Ectodermal cell (in vitro differentiated cells): ENCODE data around the gene ITGB7.

Experiments
- H3K27ac ChIP-seq: 2 replicates; pipeline ENCODE4 v1.7.0; 2013; ENCODE audit warnings: mild to moderate bottlenecking, low read depth, low read length; ENCODE audit not compliant: insufficient read depth, poor library complexity, severe bottlenecking
- H3K27me3 ChIP-seq: 2 replicates; pipeline ENCODE4 v1.7.0; 2013; ENCODE audit warnings: mild to moderate bottlenecking, low read length; ENCODE audit not compliant: insufficient read depth, control insufficient read depth, poor library complexity, severe bottlenecking
- H3K36me3 ChIP-seq: one replicate; pipeline ENCODE4 v1.7.0; 2013; ENCODE audit warnings: low read length; ENCODE audit not compliant: control insufficient read depth, insufficient read depth
- H3K4me1 ChIP-seq: one replicate; pipeline ENCODE4 v1.7.0; 2013; ENCODE audit warnings: low read length; ENCODE audit not compliant: control insufficient read depth, insufficient read depth
- H3K4me3 ChIP-seq: 2 replicates; pipeline ENCODE4 v1.7.0; 2013; ENCODE audit warnings: low read depth, low read length, control low read depth; ENCODE audit not compliant: insufficient read depth
- H3K9me3 ChIP-seq: 2 replicates; pipeline ENCODE4 v1.7.0; 2013; ENCODE audit warnings: mild to moderate bottlenecking, low read length, moderate library complexity; ENCODE audit not compliant: control insufficient read depth
- WGBS, 2 experiments: methylation state at CpG; one replicate each; pipeline ENCODE4 v1.1.7; 2013; ENCODE audit warnings: missing lambda C conversion rate in 2 of 2; 5-methylcytosine and 5-hydroxymethylcytosine counted together

The ITGB7 gene

DNA sequence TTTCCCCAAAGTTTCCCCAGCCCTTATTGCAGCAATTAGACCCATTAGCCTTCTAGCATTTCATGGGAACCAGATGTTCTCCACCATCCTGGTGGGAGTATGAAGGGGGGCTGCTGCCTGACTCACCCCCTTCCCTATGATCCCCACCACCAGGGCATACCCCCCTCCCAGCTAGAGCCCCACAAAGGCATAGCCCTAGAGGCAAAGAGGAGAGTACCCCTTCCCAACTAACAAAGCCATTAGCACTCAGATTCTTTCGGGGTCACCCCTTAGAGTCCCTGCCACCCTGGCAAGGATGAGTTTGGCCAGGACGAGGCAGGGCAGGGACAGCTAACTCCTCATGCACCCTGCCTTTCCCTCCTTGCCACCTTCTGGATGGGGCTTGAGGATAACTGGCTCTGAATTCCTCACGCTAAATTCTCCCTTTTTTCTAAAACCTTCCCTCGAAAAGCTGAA lies 15.8 kb upstream of the ITGB7 start:
- Histone ChIP-seq H3K27me3 (peaks cover 10% of the 10 kb centered on the region), H3K36me3 (no peaks in the 10 kb centered on the region), H3K27ac (no peak overlapping the region), H3K4me1 (peaks cover 55% of the 10 kb centered on the region), H3K4me3 (peak overlapping the region; percentile 33), H3K9me3 (no peaks in the 10 kb centered on the region)
- 39 to 48% methylated on average over 4 of the region's 4 CpGs for WGBS, 2 experiments

DNA sequence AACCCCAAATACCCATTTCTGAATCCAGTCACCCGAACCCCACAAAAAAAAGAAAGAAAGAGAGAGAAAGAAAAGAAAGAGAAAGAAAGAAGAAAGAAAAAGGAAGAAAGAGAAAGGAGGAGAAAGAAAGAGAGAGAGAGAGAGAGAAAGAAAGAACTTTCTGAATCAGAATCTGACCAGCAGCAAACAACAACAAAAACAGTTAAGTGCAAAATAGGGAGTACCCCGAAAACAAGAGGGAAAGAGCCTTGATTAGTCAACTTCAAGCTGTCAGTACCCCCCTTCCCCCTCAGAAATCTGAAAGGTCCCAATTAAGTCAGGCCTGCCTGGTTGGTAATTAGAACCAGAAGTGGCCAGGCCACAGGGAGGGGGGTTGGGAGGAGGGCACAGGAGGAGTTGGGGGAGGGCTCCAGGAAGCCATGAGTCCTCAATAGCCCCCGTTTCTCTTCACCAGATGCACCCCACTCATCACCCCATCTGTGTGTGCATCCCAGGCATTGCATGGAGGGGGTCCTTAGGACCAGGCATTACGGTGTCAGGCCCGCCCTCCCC lies 15.2 kb upstream of the ITGB7 start:
- 29 to 36% methylated on average over 4 of the region's 5 CpGs for WGBS, 2 experiments
- H3K4me1 ChIP-seq: peaks cover 60% of the 10 kb centered on the region

DNA sequence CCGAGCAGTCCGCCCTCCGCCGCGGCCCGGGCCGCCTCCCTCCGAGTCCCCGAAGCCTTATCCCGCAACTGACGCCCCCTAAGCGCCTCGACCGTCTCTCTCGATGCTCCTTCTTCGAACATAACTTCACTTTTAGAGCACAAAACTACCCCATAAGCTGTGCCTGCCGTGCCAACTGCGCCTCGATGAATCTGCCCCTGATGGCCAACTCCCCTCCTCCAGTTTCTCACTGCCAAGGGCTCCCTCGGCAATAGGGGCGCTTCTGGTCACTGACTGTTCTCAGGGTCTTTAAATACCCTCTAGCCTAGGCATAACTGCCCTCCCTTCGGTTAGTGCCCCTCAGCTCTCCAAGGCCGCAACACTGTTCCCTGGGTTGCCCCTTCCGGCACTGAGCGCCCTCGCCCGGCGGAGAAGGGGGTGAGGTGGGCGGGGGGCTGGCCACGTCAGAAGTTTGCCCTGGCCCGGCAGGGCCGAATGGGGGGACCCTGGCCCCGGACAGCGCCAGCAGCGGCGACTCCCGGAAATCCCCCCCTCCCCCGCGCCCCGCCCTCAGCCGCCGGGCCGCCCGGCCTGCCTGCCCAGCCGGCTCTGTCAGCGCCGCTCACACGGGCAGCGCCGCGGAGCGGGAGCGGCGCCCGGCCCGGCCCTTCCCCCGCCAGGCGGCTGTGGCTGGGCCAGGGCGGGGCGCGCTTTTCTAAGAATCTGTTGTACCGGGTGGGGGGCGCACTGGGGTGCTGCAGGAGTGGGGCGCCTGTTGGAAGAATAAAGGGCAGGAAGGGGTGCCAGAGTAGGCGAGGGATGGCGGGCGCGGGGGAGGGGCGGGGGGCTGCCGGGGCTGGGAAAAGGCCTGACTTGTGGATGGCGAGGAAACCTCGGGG lies 14.4 kb upstream of the ITGB7 start:
- no peaks in the 10 kb centered on the region for H3K36me3 ChIP-seq
- peak overlapping the region; percentile 92 for H3K27ac ChIP-seq
- H3K27me3 ChIP-seq: peaks cover 16% of the 10 kb centered on the region
- H3K4me1 ChIP-seq: peaks cover 68% of the 10 kb centered on the region
- no peaks in the 10 kb centered on the region for H3K9me3 ChIP-seq
- 0 to 1% methylated on average over 72 of the region's 72 CpGs for WGBS, 2 experiments
- H3K4me3 ChIP-seq: peak overlapping the region; percentile 33

More for the DNA sequence above, 15.2 kb upstream of the ITGB7 start:
- Histone ChIP-seq H3K36me3 (no peaks in the 10 kb centered on the region), H3K27me3 (peaks cover 11% of the 10 kb centered on the region), H3K9me3 (no peaks in the 10 kb centered on the region), H3K4me3 (peak overlapping the region; percentile 33), H3K27ac (peak overlapping the region; percentile 92)

DNA sequence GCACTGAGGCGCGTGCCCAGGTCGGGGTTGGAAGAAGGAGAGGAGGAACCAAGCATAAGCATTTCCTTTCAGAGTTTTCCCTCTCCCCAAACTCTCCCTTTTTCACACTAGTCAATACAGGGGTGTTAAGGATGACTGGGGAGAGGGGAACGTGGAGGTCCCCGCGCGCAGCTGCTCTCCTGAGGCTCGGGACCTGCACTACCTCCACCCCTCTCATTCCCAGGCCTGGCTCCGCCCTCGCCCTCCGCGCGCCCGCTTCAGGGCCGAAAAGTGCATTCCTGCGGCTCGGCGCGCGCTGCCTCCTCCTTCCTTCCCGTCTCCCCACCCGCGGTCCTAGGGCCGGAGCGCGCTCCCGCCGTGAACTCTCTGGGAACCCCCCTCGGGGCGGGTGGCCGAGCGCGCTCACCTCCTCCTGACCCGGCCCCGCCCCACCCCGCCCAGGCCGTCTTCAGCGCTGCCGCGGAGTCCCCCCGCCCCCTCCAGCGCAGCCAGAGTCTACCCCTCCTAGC lies 13.7 kb upstream of the ITGB7 start:
- H3K9me3 ChIP-seq: no peaks in the 10 kb centered on the region
- WGBS, 2 experiments: 0% methylated on average over 42 of the region's 42 CpGs
- no peaks in the 10 kb centered on the region for H3K36me3 ChIP-seq
- H3K4me3 ChIP-seq: peak overlapping the region; percentile 72
- H3K4me1 ChIP-seq: peaks cover 70% of the 10 kb centered on the region
- H3K27me3 ChIP-seq: peaks cover 16% of the 10 kb centered on the region
- peak overlapping the region; percentile 92 for H3K27ac ChIP-seq

DNA sequence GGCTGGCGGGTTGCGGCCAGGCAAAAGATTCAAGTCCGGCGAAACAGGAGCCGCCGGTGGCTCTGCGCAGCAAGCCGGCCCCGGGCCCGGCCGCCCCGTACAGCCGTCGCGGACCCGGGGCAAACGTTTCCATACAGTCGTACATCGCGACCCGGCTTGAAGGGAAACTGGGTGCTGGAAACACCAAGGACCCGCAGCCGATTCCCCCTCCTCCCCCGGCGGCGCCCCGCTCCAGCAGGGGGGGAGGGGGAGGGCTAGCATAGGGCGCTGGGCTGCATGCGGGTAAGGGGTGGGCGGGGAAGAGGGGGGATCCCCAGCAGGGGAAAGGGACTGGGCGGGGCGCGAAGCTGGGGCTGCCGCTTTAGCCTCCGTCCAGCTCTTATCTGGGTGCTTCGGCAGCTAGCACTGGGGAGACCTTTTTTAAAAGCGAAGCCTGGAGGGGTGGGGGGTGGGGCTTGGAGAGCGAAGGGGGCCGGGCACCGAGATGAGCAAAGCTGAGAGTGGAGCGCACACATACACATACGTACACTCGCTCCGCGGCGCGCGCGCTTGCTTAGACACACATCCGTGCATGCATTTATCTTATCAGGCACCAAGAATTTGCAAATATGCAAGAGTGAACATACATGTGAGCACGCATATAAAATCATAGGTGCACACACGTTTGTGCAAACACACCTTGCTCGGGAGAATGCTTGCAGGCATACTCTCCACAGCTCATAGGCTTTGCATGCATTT lies 13.1 kb upstream of the ITGB7 start:
- peak overlapping the region; percentile 72 for H3K4me3 ChIP-seq
- 0% methylated on average over 49 to 52 of the region's 53 CpGs for WGBS, 2 experiments
- H3K27ac ChIP-seq: peak overlapping the region; percentile 73
- H3K27me3 ChIP-seq: peaks cover 16% of the 10 kb centered on the region
- no peaks in the 10 kb centered on the region for H3K9me3 ChIP-seq
- H3K36me3 ChIP-seq: no peaks in the 10 kb centered on the region
- H3K4me1 ChIP-seq: peaks cover 64% of the 10 kb centered on the region

DNA sequence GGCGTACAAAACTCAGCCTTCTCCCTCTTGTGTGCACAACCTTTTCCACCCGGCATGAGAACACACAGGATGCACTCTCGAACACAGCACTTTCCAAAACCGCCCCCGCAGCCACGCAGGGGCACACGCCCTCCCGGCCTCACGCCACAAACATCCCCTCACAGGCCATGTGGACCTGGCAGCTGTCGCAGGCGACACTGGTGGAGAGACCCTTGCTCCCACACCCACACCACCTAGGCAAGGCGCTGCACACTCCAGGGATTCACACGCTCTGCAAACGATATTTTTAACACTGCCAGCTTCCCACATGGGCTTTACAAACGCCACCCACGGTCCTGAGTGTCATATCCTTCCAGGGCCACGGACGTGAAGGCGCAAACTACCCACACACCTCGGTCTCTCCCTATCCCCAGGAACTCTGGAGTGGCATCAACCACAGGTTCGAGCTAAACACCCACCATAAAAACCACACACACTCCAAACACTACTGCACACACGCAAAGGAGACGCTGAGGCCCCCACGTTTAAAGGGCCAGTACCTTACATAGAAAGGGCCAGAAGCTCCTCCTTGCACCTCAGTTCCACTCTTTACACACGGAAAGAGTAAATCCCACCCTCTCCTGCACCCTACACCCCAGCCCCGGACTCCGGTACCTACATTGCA lies 12.4 kb upstream of the ITGB7 start:
- Histone ChIP-seq H3K4me3 (peak overlapping the region; percentile 72), H3K4me1 (peaks cover 57% of the 10 kb centered on the region), H3K27ac (no peak overlapping the region), H3K36me3 (peaks cover 3% of the 10 kb centered on the region), H3K9me3 (no peaks in the 10 kb centered on the region), H3K27me3 (peaks cover 16% of the 10 kb centered on the region)
- WGBS, 2 experiments: 1 to 2% methylated on average over 27 of the region's 27 CpGs

DNA sequence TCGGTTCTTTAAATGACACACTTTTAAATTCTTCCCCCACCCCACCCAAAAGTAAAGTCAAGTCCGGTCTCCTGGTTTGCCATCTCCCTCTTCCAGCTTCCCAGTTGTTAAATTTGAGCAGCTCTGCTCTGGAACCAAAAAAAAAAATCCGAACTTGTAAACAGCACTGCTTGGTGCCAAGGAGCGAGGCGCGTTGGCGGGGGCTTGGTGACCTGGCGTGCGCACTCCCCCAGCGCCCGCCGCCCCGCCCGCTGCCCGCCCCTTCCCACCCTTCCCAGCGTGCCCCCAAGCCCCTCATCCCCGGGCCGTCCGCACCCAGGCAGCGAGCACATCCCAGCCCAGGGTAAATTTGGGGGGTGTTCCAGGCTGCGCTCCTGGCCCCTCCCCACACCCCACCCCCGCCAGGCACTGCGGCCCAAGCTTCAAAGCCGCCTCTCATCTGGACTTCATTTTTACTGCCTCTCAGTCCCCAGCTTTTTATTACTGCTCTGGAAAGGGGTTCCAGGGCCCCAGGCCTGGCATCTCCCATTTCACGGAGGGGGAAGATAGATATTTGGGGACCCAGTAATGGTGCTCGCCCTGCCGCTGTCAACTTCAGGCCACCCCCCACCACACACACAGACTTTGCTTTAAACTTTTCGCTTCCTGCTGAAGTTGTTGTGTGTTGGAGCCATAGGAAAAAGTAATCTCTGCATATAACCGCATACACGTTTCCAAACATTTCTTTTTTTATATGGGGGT lies 11.7 kb upstream of the ITGB7 start:
- Histone ChIP-seq H3K27me3 (peaks cover 16% of the 10 kb centered on the region), H3K9me3 (no peaks in the 10 kb centered on the region), H3K4me1 (peaks cover 50% of the 10 kb centered on the region), H3K4me3 (peak overlapping the region; percentile 72), H3K36me3 (peaks cover 9% of the 10 kb centered on the region), H3K27ac (no peak overlapping the region)
- 2 to 3% methylated on average over 25 to 30 of the region's 30 CpGs for WGBS, 2 experiments

DNA sequence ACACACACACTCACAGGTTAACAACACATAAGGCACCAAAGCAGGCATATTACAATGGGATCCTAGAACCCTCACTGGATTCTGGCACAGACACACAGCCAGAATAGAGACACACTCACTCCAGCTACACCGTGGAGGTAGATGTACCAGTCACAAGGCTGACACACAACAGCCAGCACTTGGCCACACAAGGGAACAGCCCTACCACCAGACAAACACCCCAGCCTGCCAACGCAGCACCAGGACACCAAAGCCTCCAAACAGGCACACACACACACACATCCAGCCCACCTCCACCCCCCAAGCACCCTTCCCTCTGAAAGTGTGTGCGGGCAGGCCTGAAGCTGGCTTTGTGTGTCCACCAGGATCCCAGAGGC lies 10.9 kb upstream of the ITGB7 start:
- Histone ChIP-seq H3K9me3 (no peaks in the 10 kb centered on the region), H3K36me3 (peaks cover 9% of the 10 kb centered on the region), H3K27me3 (peaks cover 16% of the 10 kb centered on the region), H3K4me3 (peak overlapping the region; percentile 72), H3K27ac (peak overlapping the region; percentile 39), H3K4me1 (peaks cover 42% of the 10 kb centered on the region)
- WGBS, 2 experiments: 10 to 13% methylated on average over 3 of the region's 3 CpGs
